Measurements from ENCODE around the gene TBC1D23. TPM values are rescaled to one million over a fixed set of nuclear protein-coding genes. Genes with fewer than 3 reads are reported as not detected.
"Not testable (repeated sequence)": the region's sequence is repeated elsewhere in the genome, so short reads cannot be mapped to it uniquely, and the experiment has no call there.

The TBC1D23 gene
- total and polyA plus RNA-seq, 9 of the 15 experiments (the other 6 are each of a cell fraction or from before 2014, with no cell fraction given), result 23.4 to 85.8 (median 43.7) TPM

- TF ChIP-seq VEZF1 (CRISPR knock-in tag; IDR thresholded peaks at IDR 0.05) (peak; percentile 19; the same call in 1 of the 2 replicates), DPF2 (IDR thresholded peaks at IDR 0.05) (peak; percentile 70), CBFA2T3 (IDR thresholded peaks at IDR 0.05) (peak; percentile 82), ZFX (CRISPR knock-in tag; IDR thresholded peaks at IDR 0.05) (peak; percentile 34), TEAD4 (IDR thresholded peaks at IDR 0.05; ENCODE audit: low read length) (peak; percentile 15; the same call in 1 of the 2 replicates), HES1 (IDR thresholded peaks at IDR 0.05; ENCODE audit: low read depth) (0 out of 2 replicates have a peak, but pooled peaks have one; percentile 13), TAL1 (IDR thresholded peaks at IDR 0.05) (peak; percentile 67), SMARCA4 (IDR thresholded peaks at IDR 0.05) (peak; percentile 64; the same call in 1 of the 2 replicates), POLR2AphosphoS5 (IDR thresholded peaks at IDR 0.05; ENCODE audit: control insufficient read depth, insufficient read depth, low read depth, low read length) (peak; percentile 37; the same call in 1 of the 2 replicates), NCOR1 (IDR thresholded peaks at IDR 0.05) (peak; percentile 68), ARID1B (IDR thresholded peaks at IDR 0.05) (peak; percentile 84), TCF3 (CRISPR knock-in tag; IDR thresholded peaks at IDR 0.05) (peak; percentile 62), NFIC (IDR thresholded peaks at IDR 0.05) (peak; percentile 33; the same call in 1 of the 2 replicates), CBFA2T2 (conservative IDR thresholded peaks at IDR 0.05) (peak; percentile 67), KDM1A (IDR thresholded peaks at IDR 0.05) (peak in 1 of 2 experiments; percentile 23; a peak in 1 of 4 replicates)
- not testable (repeated sequence) for TF ChIP-seq TEAD4 (CRISPR knock-in tag; IDR thresholded peaks at IDR 0.05; ENCODE audit: borderline replicate concordance)
These were observed 2.1 kb downstream of the TBC1D23 start (continued) for GRCh38 chr3:100262925-100263324.

Measured in K562 (cell line).